ENCODE results near the gene USP3.

The USP3 gene

GRCh38 chr15:63586790-63587189 is 82.4 kb downstream of the USP3 start:
- TF ChIP-seq POLR2AphosphoS5 (IDR thresholded peaks at IDR 0.05; ENCODE audit: low read depth, low read length): no peak
- no peak for TF ChIP-seq FOXP2 (optimal IDR thresholded peaks at IDR 0.05; ENCODE audit: borderline replicate concordance, extremely low read depth, extremely low read length, insufficient read depth)
- TF ChIP-seq, protein P1, sequence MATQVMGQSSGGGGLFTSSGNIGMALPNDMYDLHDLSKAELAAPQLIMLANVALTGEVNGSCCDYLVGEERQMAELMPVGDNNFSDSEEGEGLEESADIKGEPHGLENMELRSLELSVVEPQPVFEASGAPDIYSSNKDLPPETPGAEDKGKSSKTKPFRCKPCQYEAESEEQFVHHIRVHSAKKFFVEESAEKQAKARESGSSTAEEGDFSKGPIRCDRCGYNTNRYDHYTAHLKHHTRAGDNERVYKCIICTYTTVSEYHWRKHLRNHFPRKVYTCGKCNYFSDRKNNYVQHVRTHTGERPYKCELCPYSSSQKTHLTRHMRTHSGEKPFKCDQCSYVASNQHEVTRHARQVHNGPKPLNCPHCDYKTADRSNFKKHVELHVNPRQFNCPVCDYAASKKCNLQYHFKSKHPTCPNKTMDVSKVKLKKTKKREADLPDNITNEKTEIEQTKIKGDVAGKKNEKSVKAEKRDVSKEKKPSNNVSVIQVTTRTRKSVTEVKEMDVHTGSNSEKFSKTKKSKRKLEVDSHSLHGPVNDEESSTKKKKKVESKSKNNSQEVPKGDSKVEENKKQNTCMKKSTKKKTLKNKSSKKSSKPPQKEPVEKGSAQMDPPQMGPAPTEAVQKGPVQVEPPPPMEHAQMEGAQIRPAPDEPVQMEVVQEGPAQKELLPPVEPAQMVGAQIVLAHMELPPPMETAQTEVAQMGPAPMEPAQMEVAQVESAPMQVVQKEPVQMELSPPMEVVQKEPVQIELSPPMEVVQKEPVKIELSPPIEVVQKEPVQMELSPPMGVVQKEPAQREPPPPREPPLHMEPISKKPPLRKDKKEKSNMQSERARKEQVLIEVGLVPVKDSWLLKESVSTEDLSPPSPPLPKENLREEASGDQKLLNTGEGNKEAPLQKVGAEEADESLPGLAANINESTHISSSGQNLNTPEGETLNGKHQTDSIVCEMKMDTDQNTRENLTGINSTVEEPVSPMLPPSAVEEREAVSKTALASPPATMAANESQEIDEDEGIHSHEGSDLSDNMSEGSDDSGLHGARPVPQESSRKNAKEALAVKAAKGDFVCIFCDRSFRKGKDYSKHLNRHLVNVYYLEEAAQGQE (IDR thresholded peaks at IDR 0.05; ENCODE audit: insufficient read depth in 1 of 2, low read depth in 2 of 2, low read length in 2 of 2): no peak
- no peak for TF ChIP-seq TAF1 (IDR thresholded peaks at IDR 0.05; ENCODE audit: borderline replicate concordance, insufficient read depth, low read length)
- no peak for TF ChIP-seq SIN3A (IDR thresholded peaks at IDR 0.05; ENCODE audit: borderline replicate concordance, insufficient read depth, low read length)

- TF ChIP-seq POLR2AphosphoS5 (IDR thresholded peaks at IDR 0.05; ENCODE audit: low read depth, low read length) (no peak), SIN3A (IDR thresholded peaks at IDR 0.05; ENCODE audit: borderline replicate concordance, insufficient read depth, low read length) (no peak), FOXP2 (optimal IDR thresholded peaks at IDR 0.05; ENCODE audit: borderline replicate concordance, extremely low read depth, extremely low read length, insufficient read depth) (no peak), TAF1 (IDR thresholded peaks at IDR 0.05; ENCODE audit: borderline replicate concordance, insufficient read depth, low read length) (no peak)
- TF ChIP-seq, protein P1 (IDR thresholded peaks at IDR 0.05; ENCODE audit: insufficient read depth in 1 of 2, low read depth in 2 of 2, low read length in 2 of 2): no peak
Measured at GRCh38 chr15:63587527-63587926, 83.1 kb downstream of the USP3 start.

- TF ChIP-seq SIN3A (IDR thresholded peaks at IDR 0.05; ENCODE audit: borderline replicate concordance, insufficient read depth, low read length): no peak
- TF ChIP-seq POLR2AphosphoS5 (IDR thresholded peaks at IDR 0.05; ENCODE audit: low read depth, low read length): no peak
- TF ChIP-seq FOXP2 (optimal IDR thresholded peaks at IDR 0.05; ENCODE audit: borderline replicate concordance, extremely low read depth, extremely low read length, insufficient read depth): no peak
- TF ChIP-seq TAF1 (IDR thresholded peaks at IDR 0.05; ENCODE audit: borderline replicate concordance, insufficient read depth, low read length): no peak
- TF ChIP-seq, protein P1 (IDR thresholded peaks at IDR 0.05; ENCODE audit: insufficient read depth in 1 of 2, low read depth in 2 of 2, low read length in 2 of 2): no peak
Measured at GRCh38 chr15:63588826-63589225, 84.4 kb downstream of the USP3 start.

- TF ChIP-seq POLR2AphosphoS5 (IDR thresholded peaks at IDR 0.05; ENCODE audit: low read depth, low read length) (no peak), TAF1 (IDR thresholded peaks at IDR 0.05; ENCODE audit: borderline replicate concordance, insufficient read depth, low read length) (no peak), FOXP2 (optimal IDR thresholded peaks at IDR 0.05; ENCODE audit: borderline replicate concordance, extremely low read depth, extremely low read length, insufficient read depth) (no peak), SIN3A (IDR thresholded peaks at IDR 0.05; ENCODE audit: borderline replicate concordance, insufficient read depth, low read length) (no peak)
- TF ChIP-seq, protein P1 (IDR thresholded peaks at IDR 0.05; ENCODE audit: insufficient read depth in 1 of 2, low read depth in 2 of 2, low read length in 2 of 2): no peak
Measured at GRCh38 chr15:63593705-63594671, 89.6 kb downstream of the USP3 start.

Measured in PFSK-1 (cell line).